Measurements from ENCODE around the gene NOPCHAP1.
A peak's percentile ranks its signal among the peaks of the same experiment; 100 is the strongest.

The NOPCHAP1 gene

DNA sequence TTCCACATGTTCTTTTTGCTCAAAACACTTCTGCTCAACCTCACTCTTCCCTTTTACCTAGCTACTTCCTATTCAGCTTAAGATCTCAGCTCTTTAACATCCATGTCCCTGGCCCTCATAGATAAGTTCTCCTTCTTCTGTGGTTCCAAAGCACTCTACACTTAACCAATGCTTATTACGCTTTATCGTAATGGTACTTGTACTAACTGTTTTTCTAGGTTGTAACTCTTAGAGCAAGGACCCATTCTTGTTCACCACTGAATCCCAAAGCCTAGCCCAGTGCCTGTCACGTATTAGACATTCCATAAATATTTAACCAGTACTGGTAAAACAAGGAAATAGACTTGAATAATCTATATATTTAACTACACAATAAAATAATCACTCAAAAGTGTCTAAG, 33.3 kb upstream of the NOPCHAP1 start:
- TF ChIP-seq, protein P1, sequence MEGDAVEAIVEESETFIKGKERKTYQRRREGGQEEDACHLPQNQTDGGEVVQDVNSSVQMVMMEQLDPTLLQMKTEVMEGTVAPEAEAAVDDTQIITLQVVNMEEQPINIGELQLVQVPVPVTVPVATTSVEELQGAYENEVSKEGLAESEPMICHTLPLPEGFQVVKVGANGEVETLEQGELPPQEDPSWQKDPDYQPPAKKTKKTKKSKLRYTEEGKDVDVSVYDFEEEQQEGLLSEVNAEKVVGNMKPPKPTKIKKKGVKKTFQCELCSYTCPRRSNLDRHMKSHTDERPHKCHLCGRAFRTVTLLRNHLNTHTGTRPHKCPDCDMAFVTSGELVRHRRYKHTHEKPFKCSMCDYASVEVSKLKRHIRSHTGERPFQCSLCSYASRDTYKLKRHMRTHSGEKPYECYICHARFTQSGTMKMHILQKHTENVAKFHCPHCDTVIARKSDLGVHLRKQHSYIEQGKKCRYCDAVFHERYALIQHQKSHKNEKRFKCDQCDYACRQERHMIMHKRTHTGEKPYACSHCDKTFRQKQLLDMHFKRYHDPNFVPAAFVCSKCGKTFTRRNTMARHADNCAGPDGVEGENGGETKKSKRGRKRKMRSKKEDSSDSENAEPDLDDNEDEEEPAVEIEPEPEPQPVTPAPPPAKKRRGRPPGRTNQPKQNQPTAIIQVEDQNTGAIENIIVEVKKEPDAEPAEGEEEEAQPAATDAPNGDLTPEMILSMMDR (IDR thresholded peaks at IDR 0.05), result no peak

DNA sequence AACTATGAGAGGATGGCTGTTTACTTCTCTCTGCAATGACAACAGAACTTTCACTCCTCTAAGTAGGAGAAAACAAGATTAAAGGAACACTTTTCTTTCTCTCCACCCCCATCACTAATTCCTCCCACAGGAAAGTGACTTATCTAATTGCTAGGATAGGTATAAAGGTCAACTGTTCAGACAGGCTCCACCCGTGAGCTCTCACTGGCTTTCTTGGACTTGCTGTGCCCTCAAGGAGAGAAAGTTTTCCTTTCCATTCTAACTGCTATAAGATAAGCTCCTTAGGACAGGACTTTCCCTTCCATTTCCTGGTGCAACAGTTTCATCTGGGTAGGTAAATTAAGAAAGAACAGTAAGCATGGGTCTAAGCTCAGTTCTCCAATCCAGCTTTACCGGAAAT, 32.8 kb upstream of the NOPCHAP1 start:
- TF ChIP-seq, protein P1 (IDR thresholded peaks at IDR 0.05), result no peak

DNA sequence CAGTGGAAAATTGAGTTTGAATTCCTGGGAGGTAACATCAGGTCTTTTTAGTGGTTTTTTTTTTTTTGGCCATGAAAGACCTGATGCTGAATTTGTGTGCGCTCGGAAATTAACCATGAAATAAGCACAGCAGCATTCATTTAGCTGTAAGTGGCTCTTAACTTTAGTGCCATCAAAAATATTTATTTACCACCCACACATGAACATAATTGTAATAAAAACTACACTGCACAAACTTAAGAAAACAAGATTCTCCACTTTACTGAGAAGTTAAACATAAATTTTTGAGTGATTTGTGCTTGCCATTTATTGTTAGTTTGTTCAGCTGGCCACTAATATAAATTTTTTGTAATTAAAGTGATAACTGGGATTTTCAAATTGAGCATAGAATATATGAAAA, 30.4 kb upstream of the NOPCHAP1 start:
- TF ChIP-seq, protein P1 (IDR thresholded peaks at IDR 0.05), result no peak

DNA sequence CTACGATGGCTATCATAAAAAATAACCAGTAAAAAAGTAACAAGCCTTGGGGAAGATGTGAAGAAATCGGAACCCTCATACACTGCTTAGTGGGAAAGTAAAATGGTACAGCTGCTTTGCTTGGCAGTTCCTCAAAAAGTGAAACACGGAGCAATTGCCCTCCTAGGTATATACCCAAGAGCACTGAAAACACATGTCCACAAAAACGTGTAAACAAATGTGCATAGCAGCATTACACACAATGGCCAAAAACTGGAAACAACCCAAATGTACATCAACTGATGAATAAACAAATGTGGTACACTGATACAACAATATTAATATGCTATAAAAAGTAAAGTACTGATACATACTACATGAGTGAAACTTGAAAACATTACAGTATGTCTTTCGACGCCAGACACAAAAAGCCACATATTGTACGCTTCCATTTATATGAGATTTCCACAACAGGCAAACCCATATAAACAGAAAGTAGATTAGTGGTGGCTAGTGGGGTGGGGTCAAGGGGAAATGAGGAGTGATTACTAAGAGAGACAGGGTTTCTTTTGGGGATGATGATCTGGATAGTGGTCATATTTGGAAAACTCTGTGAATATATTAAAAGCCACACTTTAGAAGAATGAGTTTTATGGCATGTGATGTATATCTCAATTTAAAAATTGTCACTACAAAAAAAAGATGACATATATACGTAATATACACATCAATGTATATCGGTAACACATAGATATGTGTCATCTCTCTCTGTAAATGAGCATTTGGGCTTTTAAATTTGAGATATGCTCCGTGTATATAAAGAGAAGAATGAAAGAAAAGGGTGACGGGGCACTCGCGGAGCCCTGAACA, 29.0 kb upstream of the NOPCHAP1 start:
- TF ChIP-seq, protein P1 (IDR thresholded peaks at IDR 0.05), result no peak

DNA sequence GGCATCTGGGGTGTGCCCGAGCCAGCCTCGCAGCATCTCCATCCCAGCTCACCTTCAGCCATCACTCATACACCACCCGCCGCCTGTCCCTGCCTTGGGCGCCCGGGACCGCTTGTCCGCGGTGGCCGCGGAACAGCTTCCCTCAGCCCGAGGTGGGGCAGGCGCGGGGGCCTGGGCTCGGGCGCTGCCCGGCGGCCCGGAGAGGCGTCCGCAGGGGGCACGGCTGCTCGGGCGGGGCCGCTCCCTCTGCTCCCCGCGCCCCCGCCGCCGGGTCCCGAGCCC, 28.5 kb upstream of the NOPCHAP1 start:
- TF ChIP-seq, protein P1 (IDR thresholded peaks at IDR 0.05), result no peak

DNA sequence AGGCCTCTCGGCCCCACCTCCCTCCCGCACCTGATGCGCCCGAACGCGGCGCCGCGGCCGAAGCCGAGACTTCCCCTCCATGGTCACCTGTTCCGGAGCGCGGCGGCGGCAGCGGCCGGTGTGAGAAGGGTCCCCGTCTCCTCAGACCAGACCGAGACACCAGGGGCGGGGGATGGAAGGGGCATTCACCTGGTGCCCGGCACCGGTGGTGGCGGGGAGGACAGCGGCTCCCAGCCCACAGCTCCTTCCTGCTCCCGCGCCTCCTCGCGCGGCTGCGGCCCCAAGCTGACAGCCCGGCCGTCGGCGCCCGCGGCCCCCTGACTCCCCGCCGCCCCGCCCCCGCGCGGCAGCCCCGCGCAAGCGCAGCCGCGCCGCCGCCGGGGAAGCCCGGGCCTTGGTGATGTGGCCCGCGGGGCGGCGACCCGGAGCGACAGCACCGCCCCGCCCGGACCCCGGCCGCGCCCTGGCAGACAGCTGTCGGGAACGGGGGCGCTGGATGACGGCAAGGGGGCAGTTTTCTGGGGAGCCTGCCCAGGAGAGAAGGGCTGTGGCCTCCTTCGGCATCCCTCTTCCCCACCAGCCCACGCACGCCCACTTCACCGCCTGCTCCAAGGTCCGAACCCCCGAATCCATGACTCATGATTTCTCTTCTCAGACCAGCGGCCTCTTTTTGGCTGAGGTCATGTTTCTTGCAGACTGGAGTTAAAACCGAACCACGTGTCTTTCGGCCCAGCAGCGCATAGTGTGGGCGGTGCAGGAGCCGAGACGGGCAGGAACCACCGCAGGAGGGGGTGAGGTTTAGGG, 27.9 kb upstream of the NOPCHAP1 start, which contains the start of gene SLC41A2:
Gene SLC41A2 (minus strand): TSS at position 290 of the 804 bp plus-strand sequence. CDS start 29,763 bp downstream, outside the sequence.
- TF ChIP-seq, protein P1 (IDR thresholded peaks at IDR 0.05), result peak; percentile 58

DNA sequence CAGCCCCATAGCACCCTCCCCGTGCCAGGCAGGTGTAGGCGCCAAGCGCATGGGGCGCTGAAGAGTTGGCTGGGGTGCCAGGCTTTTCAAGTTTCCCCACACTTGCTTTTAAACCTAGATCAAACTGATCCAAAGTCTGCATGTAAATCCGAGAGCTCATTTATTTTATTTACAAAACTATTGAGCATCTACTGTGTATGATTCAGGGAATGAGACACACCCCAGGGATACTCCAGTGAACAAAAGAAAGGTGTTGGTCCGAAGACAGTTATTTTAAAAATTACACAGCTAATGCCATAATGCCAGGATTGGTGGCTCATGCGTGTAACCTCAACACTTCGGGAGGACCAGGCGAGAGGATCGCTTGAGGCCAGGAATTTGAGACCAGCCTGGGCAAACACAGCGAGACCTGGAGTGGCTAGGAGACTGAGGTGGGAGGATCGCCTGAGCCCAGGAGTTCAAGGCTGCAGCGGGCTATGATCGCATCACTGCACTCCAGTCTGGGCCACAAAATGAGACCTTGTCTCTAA, 27.2 kb upstream of the NOPCHAP1 start:
- TF ChIP-seq, protein P1 (IDR thresholded peaks at IDR 0.05), result no peak

All from LNCAP (cell line).